ENCODE measurements around the gene TMEM154.

The TMEM154 gene

GRCh38 chr4:152634110-152634760 lies 45.6 kb downstream of the TMEM154 start:
- no peaks in the 10 kb centered on the region for H3K9me3 ChIP-seq (ENCODE audit: control extremely low read depth in 1 of 5, control insufficient read depth in 4 of 5, insufficient read depth in 2 of 5, low read depth in 1 of 5, low read length in 4 of 5)
- WGBS (ENCODE audit: insufficient coverage): no CpG with 5 or more reads among the region's 4 CpGs
- no peak overlapping the region for H3K4me3 ChIP-seq (ENCODE audit: control insufficient read depth in 1 of 7, extremely low read depth in 1 of 7, insufficient read depth in 4 of 7, low read depth in 2 of 7, low read length in 6 of 7)
- DNase-seq: no peak
- H3K27me3 ChIP-seq (replicated peaks in 2 of 5; ENCODE audit: control insufficient read depth in 4 of 5, insufficient read depth in 5 of 5, low read length in 4 of 5): no peaks in the 10 kb centered on the region
- no peak overlapping the region for H3K27ac ChIP-seq (ENCODE audit: insufficient read depth in 1 of 2, low read depth in 1 of 2, low read length in 2 of 2, poor library complexity in 1 of 2, severe bottlenecking in 2 of 2)
- POLR2A ChIA-PET: no interaction called here
- H3K4me1 ChIP-seq (ENCODE audit: control extremely low read depth in 1 of 4, control insufficient read depth in 4 of 4, insufficient read depth in 4 of 4, low read length in 3 of 4): peaks cover 0 to 1% (median 0%) of the 10 kb centered on the region in 4 experiments
- CTCF ChIA-PET: interaction anchor here (1.0 to 18.9 kb wide), 2 partner anchors 44 to 132 kb away, joined by 3 to 182 read pairs; no protein-coding TSS in a partner anchor
- H3K36me3 ChIP-seq (ENCODE audit: control insufficient read depth in 4 of 4, insufficient read depth in 4 of 4, low read length in 3 of 4): peaks cover 0 to 2% (median 0%) of the 10 kb centered on the region in 4 experiments

- H3K27me3 ChIP-seq (replicated peaks in 2 of 5; ENCODE audit: control insufficient read depth in 4 of 5, insufficient read depth in 5 of 5, low read length in 4 of 5): no peaks in the 10 kb centered on the region
- DNase-seq: no peak
- H3K4me3 ChIP-seq (ENCODE audit: control insufficient read depth in 1 of 7, extremely low read depth in 1 of 7, insufficient read depth in 4 of 7, low read depth in 2 of 7, low read length in 6 of 7): no peak overlapping the region
- POLR2A ChIA-PET: no interaction called here
- H3K9me3 ChIP-seq (ENCODE audit: control extremely low read depth in 1 of 5, control insufficient read depth in 4 of 5, insufficient read depth in 2 of 5, low read depth in 1 of 5, low read length in 4 of 5): no peaks in the 10 kb centered on the region
- peaks cover 0 to 1% (median 0%) of the 10 kb centered on the region in 4 experiments for H3K4me1 ChIP-seq (ENCODE audit: control extremely low read depth in 1 of 4, control insufficient read depth in 4 of 4, insufficient read depth in 4 of 4, low read length in 3 of 4)
- WGBS (ENCODE audit: insufficient coverage): 62% methylated on average over 3 of the region's 3 CpGs
- CTCF ChIA-PET: interaction anchor here (18.9 kb wide), 1 partner anchor 131 kb away, joined by 182 read pairs; no protein-coding TSS in a partner anchor
- H3K27ac ChIP-seq (ENCODE audit: insufficient read depth in 1 of 2, low read depth in 1 of 2, low read length in 2 of 2, poor library complexity in 1 of 2, severe bottlenecking in 2 of 2): no peak overlapping the region
- peaks cover 0 to 2% (median under 1%) of the 10 kb centered on the region in 4 experiments for H3K36me3 ChIP-seq (ENCODE audit: control insufficient read depth in 4 of 4, insufficient read depth in 4 of 4, low read length in 3 of 4)
Measured at GRCh38 chr4:152633118-152633517, 46.7 kb downstream of the TMEM154 start.

DNA sequence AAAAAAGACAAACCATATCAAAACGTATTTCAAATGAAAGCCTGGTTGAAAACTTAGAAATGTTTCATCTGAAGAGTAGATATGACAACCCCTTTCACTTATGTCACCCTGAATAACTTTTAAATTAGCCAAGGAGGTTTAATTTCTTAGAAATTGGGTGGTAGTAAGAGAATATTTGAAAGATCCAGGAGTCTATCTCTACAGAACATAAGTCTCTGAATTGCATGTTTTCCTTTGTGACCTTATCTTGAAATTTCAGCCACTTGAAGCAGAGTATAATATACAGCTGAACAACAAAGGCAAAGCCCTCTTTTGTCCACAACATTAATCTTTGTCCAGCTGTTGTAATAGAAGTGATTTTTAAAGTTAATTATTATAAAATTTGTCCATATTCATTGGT lies 49.5 kb downstream of the TMEM154 start:
- no peaks in the 10 kb centered on the region for H3K27me3 ChIP-seq (replicated peaks in 2 of 5; ENCODE audit: control insufficient read depth in 4 of 5, insufficient read depth in 5 of 5, low read length in 4 of 5)
- WGBS (ENCODE audit: insufficient coverage): no CpG with 5 or more reads among the region's 1 CpG
- H3K36me3 ChIP-seq (ENCODE audit: control insufficient read depth in 4 of 4, insufficient read depth in 4 of 4, low read length in 3 of 4): peaks cover 0 to 12% (median 9%) of the 10 kb centered on the region in 4 experiments
- no peak overlapping the region for H3K27ac ChIP-seq (ENCODE audit: insufficient read depth in 1 of 2, low read depth in 1 of 2, low read length in 2 of 2, poor library complexity in 1 of 2, severe bottlenecking in 2 of 2)
- no peaks in the 10 kb centered on the region for H3K9me3 ChIP-seq (ENCODE audit: control extremely low read depth in 1 of 5, control insufficient read depth in 4 of 5, insufficient read depth in 2 of 5, low read depth in 1 of 5, low read length in 4 of 5)
- POLR2A ChIA-PET: no interaction called here
- H3K4me3 ChIP-seq (ENCODE audit: control insufficient read depth in 1 of 7, extremely low read depth in 1 of 7, insufficient read depth in 4 of 7, low read depth in 2 of 7, low read length in 6 of 7): no peak overlapping the region
- peak in 2 of 3 donors; percentile 38 to 62 for DNase-seq
- no peaks in the 10 kb centered on the region for H3K4me1 ChIP-seq (ENCODE audit: control extremely low read depth in 1 of 4, control insufficient read depth in 4 of 4, insufficient read depth in 4 of 4, low read length in 3 of 4)
- CTCF ChIA-PET: interaction anchor here (1.4 to 18.9 kb wide), 2 partner anchors 9 to 128 kb away, joined by 6 to 182 read pairs; no protein-coding TSS in a partner anchor

- no peaks in the 10 kb centered on the region for H3K9me3 ChIP-seq (ENCODE audit: control extremely low read depth in 1 of 5, control insufficient read depth in 4 of 5, insufficient read depth in 2 of 5, low read depth in 1 of 5, low read length in 4 of 5)
- WGBS (ENCODE audit: insufficient coverage): 100% methylated on average over 1 of the region's 3 CpGs
- DNase-seq: no peak
- no peak overlapping the region for H3K27ac ChIP-seq (ENCODE audit: insufficient read depth in 1 of 2, low read depth in 1 of 2, low read length in 2 of 2, poor library complexity in 1 of 2, severe bottlenecking in 2 of 2)
- POLR2A ChIA-PET: no interaction called here
- CTCF ChIA-PET: interaction anchor here (1.0 to 1.4 kb wide), 2 partner anchors 10 to 19 kb away, joined by 4 to 6 read pairs; no protein-coding TSS in a partner anchor
- peaks cover 0 to 12% (median 9%) of the 10 kb centered on the region in 4 experiments for H3K36me3 ChIP-seq (ENCODE audit: control insufficient read depth in 4 of 4, insufficient read depth in 4 of 4, low read length in 3 of 4)
- no peaks in the 10 kb centered on the region for H3K27me3 ChIP-seq (replicated peaks in 2 of 5; ENCODE audit: control insufficient read depth in 4 of 5, insufficient read depth in 5 of 5, low read length in 4 of 5)
- H3K4me3 ChIP-seq (ENCODE audit: control insufficient read depth in 1 of 7, extremely low read depth in 1 of 7, insufficient read depth in 4 of 7, low read depth in 2 of 7, low read length in 6 of 7): no peak overlapping the region
- no peaks in the 10 kb centered on the region for H3K4me1 ChIP-seq (ENCODE audit: control extremely low read depth in 1 of 4, control insufficient read depth in 4 of 4, insufficient read depth in 4 of 4, low read length in 3 of 4)
Measured at GRCh38 chr4:152629908-152630307, 49.9 kb downstream of the TMEM154 start.

GRCh38 chr4:152628128-152628527 lies 51.7 kb downstream of the TMEM154 start:
- ChIA-PET CTCF (interaction anchor here (1.1 to 1.4 kb wide), 2 partner anchors 48 to 128 kb away, joined by 3 read pairs; no protein-coding TSS in a partner anchor), POLR2A (interaction anchor here (0.7 kb wide), 1 partner anchor 27 kb away, joined by 3 read pairs; no protein-coding TSS in a partner anchor)
- H3K36me3 ChIP-seq (ENCODE audit: control insufficient read depth in 4 of 4, insufficient read depth in 4 of 4, low read length in 3 of 4): peaks cover 0 to 12% (median 9%) of the 10 kb centered on the region in 4 experiments
- no peak overlapping the region for H3K27ac ChIP-seq (ENCODE audit: insufficient read depth in 1 of 2, low read depth in 1 of 2, low read length in 2 of 2, poor library complexity in 1 of 2, severe bottlenecking in 2 of 2)
- H3K4me1 ChIP-seq (ENCODE audit: control extremely low read depth in 1 of 4, control insufficient read depth in 4 of 4, insufficient read depth in 4 of 4, low read length in 3 of 4): no peaks in the 10 kb centered on the region
- WGBS (ENCODE audit: insufficient coverage): 90% methylated on average over 4 of the region's 5 CpGs
- H3K9me3 ChIP-seq (ENCODE audit: control extremely low read depth in 1 of 5, control insufficient read depth in 4 of 5, insufficient read depth in 2 of 5, low read depth in 1 of 5, low read length in 4 of 5): no peaks in the 10 kb centered on the region
- H3K4me3 ChIP-seq (ENCODE audit: control insufficient read depth in 1 of 7, extremely low read depth in 1 of 7, insufficient read depth in 4 of 7, low read depth in 2 of 7, low read length in 6 of 7): no peak overlapping the region
- no peaks in the 10 kb centered on the region for H3K27me3 ChIP-seq (replicated peaks in 2 of 5; ENCODE audit: control insufficient read depth in 4 of 5, insufficient read depth in 5 of 5, low read length in 4 of 5)
- no peak for DNase-seq

DNA sequence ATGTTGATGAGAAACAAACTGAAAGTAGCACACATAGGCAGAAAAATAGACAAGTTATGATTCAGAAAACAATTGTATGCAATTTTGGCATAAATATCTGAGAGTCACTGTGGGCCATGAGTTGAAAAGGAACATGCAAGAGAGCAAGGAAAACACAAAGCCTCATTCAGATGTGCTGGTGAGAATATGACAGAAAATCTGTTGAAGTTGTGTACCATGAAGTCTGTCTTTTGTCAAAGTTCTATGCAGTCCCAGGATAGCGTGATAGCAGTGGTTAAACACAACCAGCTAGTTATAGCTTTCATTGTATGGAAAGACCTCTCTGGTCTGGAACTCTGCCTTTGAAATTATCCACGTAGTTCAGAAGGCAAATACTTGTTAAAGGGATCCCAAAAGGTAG lies 53.0 kb downstream of the TMEM154 start:
- no peak overlapping the region for H3K27ac ChIP-seq (ENCODE audit: insufficient read depth in 1 of 2, low read depth in 1 of 2, low read length in 2 of 2, poor library complexity in 1 of 2, severe bottlenecking in 2 of 2)
- WGBS (ENCODE audit: insufficient coverage): 89% methylated on average over 2 of the region's 2 CpGs
- H3K9me3 ChIP-seq (ENCODE audit: control extremely low read depth in 1 of 5, control insufficient read depth in 4 of 5, insufficient read depth in 2 of 5, low read depth in 1 of 5, low read length in 4 of 5): no peaks in the 10 kb centered on the region
- ChIA-PET CTCF (interaction anchor here (0.5 kb wide), 1 partner anchor 1834 kb away, joined by 3 read pairs; no protein-coding TSS in a partner anchor), POLR2A (no interaction called here)
- H3K4me3 ChIP-seq (ENCODE audit: control insufficient read depth in 1 of 7, extremely low read depth in 1 of 7, insufficient read depth in 4 of 7, low read depth in 2 of 7, low read length in 6 of 7): no peak overlapping the region
- peaks cover 0 to 12% (median 9%) of the 10 kb centered on the region in 4 experiments for H3K36me3 ChIP-seq (ENCODE audit: control insufficient read depth in 4 of 4, insufficient read depth in 4 of 4, low read length in 3 of 4)
- no peaks in the 10 kb centered on the region for H3K4me1 ChIP-seq (ENCODE audit: control extremely low read depth in 1 of 4, control insufficient read depth in 4 of 4, insufficient read depth in 4 of 4, low read length in 3 of 4)
- DNase-seq: no peak
- no peaks in the 10 kb centered on the region for H3K27me3 ChIP-seq (replicated peaks in 2 of 5; ENCODE audit: control insufficient read depth in 4 of 5, insufficient read depth in 5 of 5, low read length in 4 of 5)

DNA sequence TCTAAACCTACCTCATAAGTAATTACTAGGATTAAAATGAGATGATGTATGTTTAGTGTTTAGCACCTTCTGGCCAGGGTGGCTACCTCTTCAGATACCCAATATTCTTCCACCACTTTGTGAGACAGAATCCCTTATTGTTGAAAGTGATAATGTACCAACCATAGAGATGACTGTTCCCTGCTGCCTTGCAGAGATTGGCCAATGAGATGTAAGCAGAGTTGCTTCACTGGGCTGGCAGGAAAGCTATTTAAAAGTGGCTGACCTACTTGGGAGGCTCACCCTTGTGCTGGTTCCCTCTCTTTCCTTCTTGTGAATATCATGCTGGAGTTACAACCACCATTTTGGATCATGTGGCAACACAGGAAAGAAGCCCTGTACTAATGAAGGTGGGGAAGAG lies 58.9 kb downstream of the TMEM154 start:
- ChIA-PET POLR2A (no interaction called here), CTCF (no interaction called here)
- Histone ChIP-seq H3K27ac (ENCODE audit: insufficient read depth in 1 of 2, low read depth in 1 of 2, low read length in 2 of 2, poor library complexity in 1 of 2, severe bottlenecking in 2 of 2) (no peak overlapping the region), H3K4me3 (ENCODE audit: control insufficient read depth in 1 of 7, extremely low read depth in 1 of 7, insufficient read depth in 4 of 7, low read depth in 2 of 7, low read length in 6 of 7) (no peak overlapping the region), H3K36me3 (ENCODE audit: control insufficient read depth in 4 of 4, insufficient read depth in 4 of 4, low read length in 3 of 4) (no peaks in the 10 kb centered on the region), H3K27me3 (replicated peaks in 2 of 5; ENCODE audit: control insufficient read depth in 4 of 5, insufficient read depth in 5 of 5, low read length in 4 of 5) (no peaks in the 10 kb centered on the region), H3K9me3 (ENCODE audit: control extremely low read depth in 1 of 5, control insufficient read depth in 4 of 5, insufficient read depth in 2 of 5, low read depth in 1 of 5, low read length in 4 of 5) (no peaks in the 10 kb centered on the region), H3K4me1 (ENCODE audit: control extremely low read depth in 1 of 4, control insufficient read depth in 4 of 4, insufficient read depth in 4 of 4, low read length in 3 of 4) (no peaks in the 10 kb centered on the region)
- no peak for DNase-seq

All from common myeloid progenitor, CD34-positive (primary cell).